Esophagus squamous epithelium (tissue), 4 donors: ENCODE data around the gene RFLNA.

ENCODE experiments used
- CTCF ChIP-seq, 6 experiments: fragments of 450-650 bp in 4 of 6; fragments of 200-600 bp in 2 of 6; sonication (generic) in 2 of 6; IDR thresholded peaks; one replicate each; pipeline ENCODE4 v1.5.1; 2016 to 2019; ENCODE audit warnings: antibody characterized with exemption in 6 of 6, mild to moderate bottlenecking in 4 of 6, moderate library complexity in 4 of 6
- POLR2A ChIP-seq, 4 donors: fragments of 450-650 bp; IDR thresholded peaks; one replicate each; pipeline ENCODE4 v1.6.1; 2017; ENCODE audit warnings: antibody characterized with exemption in 4 of 4, mild to moderate bottlenecking in 4 of 4, moderate library complexity in 3 of 4

DNA sequence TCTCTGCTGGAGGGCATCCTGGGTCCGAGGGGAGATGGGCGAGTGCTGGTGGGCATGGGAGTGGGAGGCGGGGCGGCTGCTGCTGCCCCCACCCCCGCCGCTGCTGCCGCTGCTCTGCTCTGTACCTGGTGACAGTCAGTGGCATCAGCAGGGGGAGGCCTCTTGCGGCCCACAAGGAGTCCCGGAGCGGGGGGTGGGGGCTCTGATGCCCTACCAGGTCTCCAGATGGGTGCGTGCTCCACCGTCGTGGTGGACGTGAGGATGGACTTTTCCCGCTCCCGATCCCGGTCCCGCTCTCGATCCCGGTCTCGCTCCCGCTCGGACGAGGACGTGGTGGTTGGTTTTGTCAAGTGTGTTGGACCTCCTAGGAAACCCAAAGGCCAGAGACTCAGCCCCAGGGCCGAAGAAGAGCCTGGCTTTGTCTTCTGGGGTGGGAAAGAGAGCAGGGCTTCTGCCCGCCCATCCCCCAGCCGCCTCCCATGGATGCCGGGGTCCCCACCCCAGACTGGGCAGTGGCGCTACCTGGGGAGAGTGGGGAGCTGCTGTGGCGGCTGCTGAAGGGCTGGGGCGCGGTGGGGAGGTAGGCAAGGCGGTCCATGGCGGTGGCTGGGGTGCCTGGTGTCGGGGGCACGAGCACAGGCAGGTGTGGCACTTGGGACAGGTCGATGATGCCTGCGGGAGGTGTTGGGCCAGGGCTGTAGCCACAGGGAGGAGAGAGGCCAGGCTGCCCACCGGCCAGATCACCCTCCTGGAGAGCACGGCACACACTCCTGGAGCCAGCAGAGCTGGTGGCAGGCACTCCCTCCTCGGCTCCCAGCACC lies 45.4 kb downstream of the RFLNA start:
- TF ChIP-seq POLR2A (IDR thresholded peaks at IDR 0.05), result no peak
- TF ChIP-seq CTCF (IDR thresholded peaks at IDR 0.05), result no peak
